SIG-M5 treated with dmso at 0.1 percent for 504 hours (cell line): ENCODE measurements around the gene APRT.
A peak's percentile ranks its signal among the peaks of the same experiment; 100 is the strongest.
"Not testable (repeated sequence)": the region's sequence is repeated elsewhere in the genome, so short reads cannot be mapped to it uniquely, and the experiment has no call there.

Source experiments
- DNase-seq: peaks from one replicate; lab custom pipeline; 2025; ENCODE audit not compliant: unreplicated experiment; lab: John Stamatoyannopoulos, UW

Gene APRT

GRCh38 chr16:88775825-88776224, 35.9 kb downstream of the APRT start:
- DNase-seq: no peak

- no peak for DNase-seq
Observed at GRCh38 chr16:88774544-88775393, 37.0 kb downstream of the APRT start.

GRCh38 chr16:88773812-88774291, 37.9 kb downstream of the APRT start:
- DNase-seq: no peak

- no peak for DNase-seq
Observed at GRCh38 chr16:88772871-88773811, 38.6 kb downstream of the APRT start.

- DNase-seq: not testable (repeated sequence)
Observed at GRCh38 chr16:88771781-88772180, 39.9 kb downstream of the APRT start.

- no peak for DNase-seq
Observed at GRCh38 chr16:88771294-88771772, 40.4 kb downstream of the APRT start.

GRCh38 chr16:88770461-88771293, 41.1 kb downstream of the APRT start:
- DNase-seq: peak; percentile 72

- DNase-seq: peak; percentile 38
Observed at GRCh38 chr16:88769617-88770460, 41.9 kb downstream of the APRT start.

GRCh38 chr16:88768071-88768783, 43.5 kb downstream of the APRT start:
- no peak for DNase-seq

GRCh38 chr16:88767546-88768070, 44.1 kb downstream of the APRT start:
- no peak for DNase-seq

- DNase-seq: no peak
Observed at GRCh38 chr16:88766975-88767374, 44.8 kb downstream of the APRT start.

GRCh38 chr16:88764913-88765349, 46.8 kb downstream of the APRT start:
- DNase-seq: peak; percentile 72

- DNase-seq: no peak
Observed at GRCh38 chr16:88764080-88764479, 47.6 kb downstream of the APRT start.

GRCh38 chr16:88763502-88764053, 48.1 kb downstream of the APRT start:
- peak; percentile 40 for DNase-seq

GRCh38 chr16:88762941-88763340, 48.8 kb downstream of the APRT start:
- DNase-seq: no peak

- DNase-seq: no peak
Observed at GRCh38 chr16:88762258-88762870, 49.4 kb downstream of the APRT start.

- DNase-seq: no peak
Observed at GRCh38 chr16:88761830-88762229, 49.9 kb downstream of the APRT start.

GRCh38 chr16:88761143-88761534, 50.6 kb downstream of the APRT start:
- DNase-seq: no peak
